ENCODE data around the gene MRNIP.

MRNIP gene

DNA sequence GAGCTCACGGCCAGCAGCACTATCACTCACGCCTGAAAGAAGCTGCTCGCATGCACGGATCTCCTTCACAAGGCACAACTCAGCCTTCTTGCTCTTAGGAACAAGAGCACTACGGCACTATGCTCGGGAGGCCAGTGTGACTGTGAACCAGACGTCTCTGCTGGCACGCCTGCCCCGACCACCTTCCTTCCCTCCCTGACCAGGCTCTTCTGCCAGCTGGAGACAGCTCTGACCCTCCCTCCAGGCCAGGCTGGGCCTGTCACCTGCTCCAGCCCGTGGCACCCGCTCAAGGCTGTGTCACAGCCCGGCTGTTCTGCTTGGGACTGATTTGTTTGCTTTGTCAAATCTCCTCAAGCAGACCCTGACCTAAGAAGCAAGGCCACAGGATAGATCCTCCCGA is 42.1 kb upstream of the MRNIP start:
- Histone ChIP-seq H3K27me3 (ENCODE audit: control insufficient read depth, insufficient read depth, low read length) (no peaks in the 10 kb centered on the region), H3K4me1 (ENCODE audit: control insufficient read depth, insufficient read depth, low read length) (peaks cover 2% of the 10 kb centered on the region; the same call in 1 of the 2 replicates), H3K9me3 (ENCODE audit: control insufficient read depth, insufficient read depth, low read length) (no peaks in the 10 kb centered on the region), H3K36me3 (ENCODE audit: control insufficient read depth, insufficient read depth, low read length) (peaks cover 50% of the 10 kb centered on the region), H3K27ac (ENCODE audit: low read depth, low read length) (no peak overlapping the region), H3K9ac (ENCODE audit: low read depth, low read length) (no peak overlapping the region), H3K4me3 (ENCODE audit: low read depth, low read length) (no peak overlapping the region)

DNA sequence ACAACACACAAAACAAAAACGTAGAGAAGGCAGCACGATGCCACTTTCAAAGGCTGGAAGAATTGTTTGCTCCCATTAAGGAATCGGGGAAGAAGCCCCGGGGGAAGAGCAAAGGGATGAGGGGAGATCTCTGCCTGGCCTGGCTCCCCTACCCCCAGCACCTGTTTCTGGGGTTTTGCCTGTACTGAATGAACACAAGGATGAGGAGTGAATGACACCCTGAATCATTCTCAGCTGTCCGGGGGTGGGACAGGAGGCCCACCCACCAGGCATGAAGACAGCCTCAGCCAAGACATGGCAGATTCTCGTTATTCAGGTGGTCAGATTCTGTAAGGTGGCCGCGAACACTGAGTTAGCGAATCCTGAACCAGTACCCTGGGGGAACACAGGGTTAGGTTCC is 41.6 kb upstream of the MRNIP start:
- Histone ChIP-seq H3K4me3 (ENCODE audit: low read depth, low read length) (no peak overlapping the region), H3K4me1 (ENCODE audit: control insufficient read depth, insufficient read depth, low read length) (peaks cover 5% of the 10 kb centered on the region; the same call in 1 of the 2 replicates), H3K27me3 (ENCODE audit: control insufficient read depth, insufficient read depth, low read length) (no peaks in the 10 kb centered on the region), H3K27ac (ENCODE audit: low read depth, low read length) (no peak overlapping the region), H3K9me3 (ENCODE audit: control insufficient read depth, insufficient read depth, low read length) (no peaks in the 10 kb centered on the region), H3K9ac (ENCODE audit: low read depth, low read length) (no peak overlapping the region), H3K36me3 (ENCODE audit: control insufficient read depth, insufficient read depth, low read length) (peaks cover 50% of the 10 kb centered on the region)

DNA sequence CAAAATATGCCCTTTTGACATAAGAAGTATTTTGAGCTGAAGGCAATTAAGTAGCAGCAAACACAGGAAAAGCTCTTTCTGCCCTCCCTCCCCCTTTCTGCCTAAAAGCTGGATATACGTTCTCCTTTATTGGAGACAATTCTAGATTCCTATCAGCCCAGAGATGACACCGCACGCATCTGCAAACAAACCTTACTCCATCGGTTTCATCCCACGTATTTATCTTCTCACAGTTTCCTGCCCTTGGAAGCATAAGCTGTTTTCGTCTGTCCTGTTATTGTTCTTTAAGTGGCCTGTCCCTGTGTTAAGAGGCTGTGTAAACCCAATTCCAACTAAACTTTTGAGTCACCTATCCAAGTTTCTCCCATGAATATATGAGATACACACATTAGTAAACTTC is 37.2 kb upstream of the MRNIP start:
- no peaks in the 10 kb centered on the region for H3K27me3 ChIP-seq (ENCODE audit: control insufficient read depth, insufficient read depth, low read length)
- no peaks in the 10 kb centered on the region for H3K9me3 ChIP-seq (ENCODE audit: control insufficient read depth, insufficient read depth, low read length)
- no peak overlapping the region for H3K9ac ChIP-seq (ENCODE audit: low read depth, low read length)
- H3K36me3 ChIP-seq (ENCODE audit: control insufficient read depth, insufficient read depth, low read length), result peaks cover 55% of the 10 kb centered on the region
- H3K27ac ChIP-seq (ENCODE audit: low read depth, low read length), result no peak overlapping the region
- peaks cover 5% of the 10 kb centered on the region; the same call in 1 of the 2 replicates for H3K4me1 ChIP-seq (ENCODE audit: control insufficient read depth, insufficient read depth, low read length)
- H3K4me3 ChIP-seq (ENCODE audit: low read depth, low read length), result no peak overlapping the region

DNA sequence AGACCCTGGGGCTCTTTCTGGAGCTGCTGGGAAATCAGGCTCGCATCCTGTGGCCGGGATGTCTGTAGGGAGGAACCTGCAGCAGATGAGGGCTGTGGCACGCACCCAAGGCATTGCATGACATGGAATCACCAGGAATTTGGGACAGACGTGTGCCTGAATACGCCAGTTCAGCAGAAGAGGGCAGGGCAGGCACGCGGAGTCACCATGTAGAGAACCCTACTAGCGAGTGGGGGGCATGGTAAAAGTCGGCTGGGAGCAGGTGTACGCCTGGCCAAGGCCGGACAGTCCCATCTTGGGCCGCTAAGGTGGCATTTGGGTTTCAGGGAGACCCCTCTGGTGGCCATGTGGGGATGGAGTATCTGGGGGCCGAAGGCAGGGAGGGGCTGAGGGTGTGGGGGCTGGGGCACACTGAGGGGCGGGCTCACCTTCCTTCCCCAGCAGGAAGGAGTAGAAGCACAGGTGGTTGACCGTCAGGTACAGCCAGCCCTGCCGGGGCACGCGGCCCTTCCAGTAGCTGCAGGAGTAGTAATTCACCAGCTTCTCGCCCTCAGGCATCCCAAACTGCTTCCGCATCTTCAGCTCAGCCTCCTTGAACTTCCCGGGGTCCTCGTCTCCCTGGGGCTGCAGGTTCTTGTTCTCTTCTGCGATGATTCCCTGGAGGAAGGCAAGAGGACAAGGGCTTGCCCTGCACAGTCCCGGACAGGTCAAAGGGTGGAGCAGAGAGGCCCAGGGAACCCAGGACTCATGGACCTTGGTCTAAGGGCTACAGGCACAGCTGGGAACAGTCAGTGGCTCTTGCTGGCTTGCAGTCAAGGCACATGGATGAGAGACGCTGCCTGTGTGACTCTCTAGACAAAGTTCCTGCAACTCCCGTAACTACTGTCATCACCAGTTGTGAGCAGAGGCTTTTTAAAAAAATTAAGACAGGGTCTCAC is 35.6 kb upstream of the MRNIP start:
- no peak overlapping the region for H3K9ac ChIP-seq (ENCODE audit: low read depth, low read length)
- H3K9me3 ChIP-seq (ENCODE audit: control insufficient read depth, insufficient read depth, low read length), result no peaks in the 10 kb centered on the region
- H3K27me3 ChIP-seq (ENCODE audit: control insufficient read depth, insufficient read depth, low read length), result no peaks in the 10 kb centered on the region
- no peak overlapping the region for H3K27ac ChIP-seq (ENCODE audit: low read depth, low read length)
- H3K36me3 ChIP-seq (ENCODE audit: control insufficient read depth, insufficient read depth, low read length), result peaks cover 67% of the 10 kb centered on the region
- no peak overlapping the region for H3K4me3 ChIP-seq (ENCODE audit: low read depth, low read length)
- peaks cover 5% of the 10 kb centered on the region; the same call in 1 of the 2 replicates for H3K4me1 ChIP-seq (ENCODE audit: control insufficient read depth, insufficient read depth, low read length)

DNA sequence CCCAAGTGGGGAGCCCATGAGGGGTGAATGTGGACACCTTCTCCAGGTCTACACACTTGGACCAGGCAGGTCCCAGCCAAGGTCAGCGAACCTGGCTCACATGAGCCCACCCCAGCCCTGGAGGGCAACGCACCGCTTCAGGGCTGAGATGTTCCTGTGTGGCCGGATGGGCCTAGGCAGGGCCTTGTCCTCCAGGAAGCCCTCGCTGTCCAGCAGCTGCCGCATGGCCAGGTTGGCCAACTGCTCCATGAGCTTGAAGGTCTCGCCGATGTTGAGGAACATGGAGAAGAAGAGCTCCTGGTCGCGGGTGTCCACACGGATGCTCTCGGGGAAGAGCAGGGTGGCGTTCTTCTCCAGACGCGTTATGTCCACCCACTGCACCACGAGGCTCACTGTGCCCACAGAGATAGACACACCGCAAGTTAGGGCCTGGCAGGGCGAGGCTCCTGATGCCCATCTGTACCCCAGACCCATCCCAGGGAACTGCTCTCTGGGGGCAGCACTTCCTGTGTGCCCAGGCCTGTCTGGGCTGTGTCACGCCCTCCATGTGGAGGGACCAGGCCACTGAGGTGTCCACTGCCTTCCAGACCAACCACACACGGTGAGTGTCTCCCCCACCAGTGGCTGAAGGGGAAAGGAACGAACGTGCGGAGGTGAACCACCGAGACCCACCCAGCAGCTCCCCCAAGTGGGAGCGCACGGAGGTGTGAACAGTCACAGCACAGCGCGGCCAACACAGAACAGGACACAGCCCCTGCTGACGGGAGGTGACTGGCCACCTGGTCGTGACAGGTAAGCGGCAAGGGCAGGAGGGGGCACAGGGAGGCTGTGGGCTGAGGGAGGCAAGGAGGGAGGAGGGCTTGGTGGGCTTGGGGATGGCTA is 34.7 kb upstream of the MRNIP start:
- H3K4me1 ChIP-seq (ENCODE audit: control insufficient read depth, insufficient read depth, low read length), result peaks cover 5% of the 10 kb centered on the region; the same call in 1 of the 2 replicates
- H3K27ac ChIP-seq (ENCODE audit: low read depth, low read length), result no peak overlapping the region
- no peak overlapping the region for H3K9ac ChIP-seq (ENCODE audit: low read depth, low read length)
- no peaks in the 10 kb centered on the region for H3K27me3 ChIP-seq (ENCODE audit: control insufficient read depth, insufficient read depth, low read length)
- H3K36me3 ChIP-seq (ENCODE audit: control insufficient read depth, insufficient read depth, low read length), result peaks cover 66% of the 10 kb centered on the region
- no peaks in the 10 kb centered on the region for H3K9me3 ChIP-seq (ENCODE audit: control insufficient read depth, insufficient read depth, low read length)
- H3K4me3 ChIP-seq (ENCODE audit: low read depth, low read length), result no peak overlapping the region

DNA sequence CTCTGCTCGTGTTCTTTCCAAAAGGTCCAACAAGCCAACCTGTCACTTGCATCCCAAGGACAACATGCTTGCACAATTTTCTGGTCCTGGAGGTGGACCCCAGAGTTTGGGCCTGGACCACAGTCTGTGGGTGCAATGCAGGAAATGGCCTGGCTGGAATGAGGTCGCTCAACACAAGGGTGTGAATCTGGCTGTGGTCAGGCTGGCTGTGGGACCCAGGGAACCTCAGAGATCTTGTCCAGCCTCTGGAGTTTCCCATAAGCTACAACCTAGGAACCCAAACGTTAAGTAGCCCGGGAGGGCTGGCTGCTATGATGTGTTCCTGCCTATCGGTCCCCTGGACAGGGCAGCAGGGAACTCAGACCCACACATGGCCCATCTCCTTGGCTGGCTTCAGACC is 33.6 kb upstream of the MRNIP start:
- H3K4me1 ChIP-seq (ENCODE audit: control insufficient read depth, insufficient read depth, low read length), result peaks cover 5% of the 10 kb centered on the region; the same call in 1 of the 2 replicates
- H3K36me3 ChIP-seq (ENCODE audit: control insufficient read depth, insufficient read depth, low read length), result peaks cover 69% of the 10 kb centered on the region
- H3K27me3 ChIP-seq (ENCODE audit: control insufficient read depth, insufficient read depth, low read length), result no peaks in the 10 kb centered on the region

DNA sequence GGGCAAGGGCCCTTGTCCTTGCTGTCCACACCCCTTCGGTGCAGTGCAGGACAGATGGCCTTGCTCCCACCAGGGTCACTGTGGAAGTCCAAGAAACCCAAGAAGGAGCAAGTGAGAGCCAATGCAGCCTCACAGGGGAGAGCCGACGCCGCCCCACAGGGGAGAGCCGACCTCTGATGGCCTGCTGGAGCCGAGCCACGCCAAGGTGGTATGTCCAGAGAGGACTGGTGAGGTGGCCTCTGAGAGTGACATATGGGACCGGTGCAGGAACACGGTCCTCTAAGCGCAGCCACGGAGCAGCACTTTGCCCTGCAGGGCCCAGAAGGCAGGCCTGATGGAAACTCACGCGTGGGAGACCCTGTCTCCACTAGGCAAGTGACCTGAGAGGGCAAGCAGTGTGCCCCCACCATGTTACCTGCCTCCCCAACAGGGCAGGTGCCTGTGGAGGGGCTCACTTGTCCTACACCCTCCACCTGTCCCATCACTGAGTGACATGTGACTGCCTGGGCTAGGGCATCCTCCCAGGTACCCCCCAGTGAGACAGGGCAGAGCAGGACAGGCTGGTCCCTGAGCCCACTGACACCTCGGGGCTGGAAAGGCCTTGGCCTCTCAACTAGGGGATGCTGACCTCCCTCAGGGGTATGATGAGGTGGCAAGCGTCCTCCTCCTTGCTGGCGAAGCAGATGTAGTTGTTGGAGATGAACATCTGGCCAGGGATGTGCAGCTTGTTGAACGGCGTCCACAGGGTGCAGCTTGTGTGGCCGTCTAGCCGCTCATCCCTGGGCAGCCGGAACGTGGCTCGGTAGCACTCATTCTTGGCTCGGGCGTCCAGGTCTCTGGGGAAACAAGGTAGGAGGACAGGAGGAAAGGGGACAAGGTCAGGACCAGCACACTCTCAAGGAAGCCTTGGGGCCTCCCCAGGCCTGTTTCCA is 32.4 kb upstream of the MRNIP start:
- Histone ChIP-seq H3K36me3 (ENCODE audit: control insufficient read depth, insufficient read depth, low read length) (peaks cover 81% of the 10 kb centered on the region), H3K27me3 (ENCODE audit: control insufficient read depth, insufficient read depth, low read length) (no peaks in the 10 kb centered on the region), H3K4me1 (ENCODE audit: control insufficient read depth, insufficient read depth, low read length) (peaks cover 5% of the 10 kb centered on the region; the same call in 1 of the 2 replicates), H3K9me3 (ENCODE audit: control insufficient read depth, insufficient read depth, low read length) (no peaks in the 10 kb centered on the region), H3K4me3 (ENCODE audit: low read depth, low read length) (no peak overlapping the region), H3K9ac (ENCODE audit: low read depth, low read length) (no peak overlapping the region), H3K27ac (ENCODE audit: low read depth, low read length) (no peak overlapping the region)

More for the DNA sequence above, 33.6 kb upstream of the MRNIP start:
- no peak overlapping the region for H3K27ac ChIP-seq (ENCODE audit: low read depth, low read length)
- H3K4me3 ChIP-seq (ENCODE audit: low read depth, low read length), result no peak overlapping the region
- H3K9me3 ChIP-seq (ENCODE audit: control insufficient read depth, insufficient read depth, low read length), result no peaks in the 10 kb centered on the region
- no peak overlapping the region for H3K9ac ChIP-seq (ENCODE audit: low read depth, low read length)

DNA sequence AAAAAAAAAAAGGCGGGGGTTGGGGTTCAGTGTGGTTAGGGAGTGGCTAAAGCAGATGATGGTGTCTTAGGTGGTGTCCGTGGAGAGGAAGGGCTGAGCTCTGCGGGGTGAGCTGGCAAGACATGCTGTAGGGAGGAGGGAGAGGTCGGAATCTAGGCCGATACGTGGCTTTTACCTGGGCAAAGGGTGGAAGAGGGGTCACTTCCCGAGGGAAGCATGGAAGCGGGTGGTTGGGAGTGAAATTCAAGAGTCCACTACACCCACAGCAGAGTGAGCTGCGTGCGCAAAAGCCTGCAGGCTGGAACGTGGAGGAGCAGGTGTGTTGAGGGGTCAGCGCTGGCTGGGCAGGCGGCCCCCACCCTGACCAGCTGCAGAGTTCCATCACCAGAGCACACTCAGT is 31.3 kb upstream of the MRNIP start:
- H3K9ac ChIP-seq (ENCODE audit: low read depth, low read length), result no peak overlapping the region
- no peak overlapping the region for H3K4me3 ChIP-seq (ENCODE audit: low read depth, low read length)
- H3K9me3 ChIP-seq (ENCODE audit: control insufficient read depth, insufficient read depth, low read length), result 0 out of 2 replicates have a peak, but pooled peaks cover 1% of the 10 kb centered on the region
- no peak overlapping the region for H3K27ac ChIP-seq (ENCODE audit: low read depth, low read length)
- peaks cover 88% of the 10 kb centered on the region for H3K36me3 ChIP-seq (ENCODE audit: control insufficient read depth, insufficient read depth, low read length)
- H3K27me3 ChIP-seq (ENCODE audit: control insufficient read depth, insufficient read depth, low read length), result no peaks in the 10 kb centered on the region
- no peaks in the 10 kb centered on the region for H3K4me1 ChIP-seq (ENCODE audit: control insufficient read depth, insufficient read depth, low read length)

DNA sequence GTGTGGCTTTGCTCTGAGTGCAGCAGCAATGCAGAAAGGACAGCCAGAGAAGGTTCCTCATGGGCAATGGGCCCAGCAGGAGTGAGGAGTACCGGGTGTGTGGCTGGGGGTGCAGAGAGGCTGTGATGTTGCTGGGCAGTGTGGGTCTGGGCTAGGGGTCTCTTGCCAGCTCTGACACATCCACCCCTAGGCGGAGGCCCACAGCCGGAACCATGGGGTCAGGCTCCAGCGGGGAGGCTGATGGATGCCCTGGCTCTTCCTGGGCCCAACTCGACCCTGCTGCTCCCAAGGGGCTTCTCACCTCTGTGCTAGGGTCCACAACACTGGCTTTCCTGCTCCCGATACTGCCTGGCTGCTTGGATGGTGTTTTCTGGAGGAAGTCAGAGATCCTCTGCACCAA is 29.2 kb upstream of the MRNIP start:
- no peak overlapping the region for H3K4me3 ChIP-seq (ENCODE audit: low read depth, low read length)
- H3K9ac ChIP-seq (ENCODE audit: low read depth, low read length), result no peak overlapping the region
- H3K9me3 ChIP-seq (ENCODE audit: control insufficient read depth, insufficient read depth, low read length), result peaks cover 20% of the 10 kb centered on the region
- H3K27me3 ChIP-seq (ENCODE audit: control insufficient read depth, insufficient read depth, low read length), result no peaks in the 10 kb centered on the region
- no peak overlapping the region for H3K27ac ChIP-seq (ENCODE audit: low read depth, low read length)
- peaks cover 90% of the 10 kb centered on the region for H3K36me3 ChIP-seq (ENCODE audit: control insufficient read depth, insufficient read depth, low read length)
- no peaks in the 10 kb centered on the region for H3K4me1 ChIP-seq (ENCODE audit: control insufficient read depth, insufficient read depth, low read length)

DNA sequence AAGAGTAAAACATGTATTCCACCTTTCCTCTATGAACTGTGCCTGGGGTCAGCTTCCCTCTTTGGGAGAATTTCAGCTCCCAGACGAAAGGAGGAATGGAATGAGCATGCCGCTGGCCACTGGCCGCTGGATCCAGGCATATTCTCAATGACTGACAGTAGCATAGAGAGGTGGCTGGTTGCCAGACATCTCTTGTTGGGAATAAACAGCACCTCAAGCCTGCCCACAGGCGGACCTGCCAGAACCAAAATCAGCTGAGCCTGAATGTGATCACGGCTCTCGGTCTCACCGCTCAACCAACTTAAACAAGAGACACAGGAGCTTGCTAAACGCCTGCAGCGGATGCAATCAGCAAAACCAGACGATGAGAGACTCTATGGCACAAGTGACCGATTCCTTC is 28.5 kb upstream of the MRNIP start:
- no peaks in the 10 kb centered on the region for H3K4me1 ChIP-seq (ENCODE audit: control insufficient read depth, insufficient read depth, low read length)
- H3K27ac ChIP-seq (ENCODE audit: low read depth, low read length), result no peak overlapping the region
- peaks cover 83% of the 10 kb centered on the region for H3K36me3 ChIP-seq (ENCODE audit: control insufficient read depth, insufficient read depth, low read length)
- peaks cover 25% of the 10 kb centered on the region for H3K9me3 ChIP-seq (ENCODE audit: control insufficient read depth, insufficient read depth, low read length)
- no peaks in the 10 kb centered on the region for H3K27me3 ChIP-seq (ENCODE audit: control insufficient read depth, insufficient read depth, low read length)
- no peak overlapping the region for H3K9ac ChIP-seq (ENCODE audit: low read depth, low read length)
- no peak overlapping the region for H3K4me3 ChIP-seq (ENCODE audit: low read depth, low read length)
